Kidney (tissue), 14 donors: ENCODE results near the gene SCART1. TPM values are rescaled to one million over a fixed set of nuclear protein-coding genes. Genes with fewer than 3 reads are reported as not detected.
"Not testable (repeated sequence)": the region's sequence is repeated elsewhere in the genome, so short reads cannot be mapped to it uniquely, and the experiment has no call there.

Experiments used
- DNase-seq, 5 donors: peaks; one replicate each; pipeline ENCODE4 v3.0.0-alpha.2; 2013 to 2020
- FAIRE-seq: peaks from 2 replicates; lab custom pipeline; 2012; peaks lifted over from hg19 to GRCh38; lab: Jason Lieb, UNC
- H3K27ac ChIP-seq, 2 donors: one replicate each; pipeline ENCODE4 v1.7.0; 2013; ENCODE audit warnings: low read depth in 2 of 2, low read length in 2 of 2, inconsistent platforms in 1 of 2
- H3K27me3 ChIP-seq: one replicate; pipeline ENCODE4 v1.7.1; 2013; ENCODE audit warnings: low read length, inconsistent platforms; ENCODE audit not compliant: control insufficient read depth, insufficient read depth
- H3K36me3 ChIP-seq, 3 donors: one replicate each; pipeline versions ENCODE4 v1.7.0 to v1.7.1; 2013; ENCODE audit warnings: low read length in 3 of 3, control low read depth in 1 of 3, inconsistent platforms in 1 of 3; ENCODE audit not compliant: insufficient read depth in 3 of 3, control insufficient read depth in 2 of 3
- H3K4me1 ChIP-seq, 3 donors: one replicate each; pipeline versions ENCODE4 v1.7.0 to v1.7.1; 2013; ENCODE audit warnings: low read length in 3 of 3, inconsistent platforms in 1 of 3, low read depth in 1 of 3; ENCODE audit not compliant: control insufficient read depth in 2 of 3, insufficient read depth in 2 of 3
- H3K4me3 ChIP-seq, 3 donors: one replicate each; pipeline versions ENCODE4 v1.7.0 to v1.8.1; 2013; ENCODE audit warnings: low read length in 3 of 3, control low read depth in 1 of 3, inconsistent platforms in 1 of 3
- H3K9ac ChIP-seq, 3 donors: one replicate each; pipeline versions ENCODE4 v1.7.0 to v1.7.1; 2013; ENCODE audit warnings: low read length in 3 of 3, control low read depth in 1 of 3, inconsistent platforms in 1 of 3
- H3K9me3 ChIP-seq, 3 donors: one replicate each; pipeline versions ENCODE4 v1.7.0 to v1.7.1; 2013; ENCODE audit warnings: low read length in 3 of 3, control low read depth in 1 of 3, inconsistent platforms in 1 of 3; ENCODE audit not compliant: control insufficient read depth in 2 of 3, insufficient read depth in 1 of 3
- intact Hi-C: fragments of 100-400 bp; cut with DNase I; formaldehyde crosslinking; loops from one replicate; pipeline ENCODE4 v1.11.1; 2022
- polyA plus RNA-seq: library from polyadenylated mRNA; stranded (reverse); fragments of 350-450 nt; fragmentation: Illumina TruSeq; extraction: RNeasy Lipid Tissue Mini Kit (QIAGEN cat#74804); gene quantifications from one replicate; pipeline ENCODE4 v1.2.3, GENCODE V29; 2014; ENCODE audit warnings: low read depth, low replicate concordance; ENCODE audit not compliant: insufficient read depth
- total RNA-seq: library from RNA; stranded (reverse); fragmentation: NEBNext Ultra II Directional; extraction: Animal tissue kit (Norgen Biotek cat#: 25700); gene quantifications from one replicate; pipeline ENCODE4 v1.2.1, GENCODE V29; 2021
- TF ChIP-seq, protein P1 (sequence below): IDR thresholded peaks from 3 replicates; pipeline ENCODE4 v1.5.1; 2012; ENCODE audit warnings: mild to moderate bottlenecking, moderate library complexity, borderline replicate concordance; ENCODE audit not compliant: insufficient read depth; ENCODE audit errors: extremely low read depth
- donor health status: control.
- donor health status: control.
- donor health status: control.
- donor health status: control.
- donor health status: control.
- donor health status: DM: yes; HTN: yes; CAD: no.
- donor health status: Normal renal cell carcinoma (clear cell type).

The SCART1 gene
- total and polyA plus RNA-seq, 2 donors from 2014 or later: 0.37 to 3.9 TPM

DNA sequence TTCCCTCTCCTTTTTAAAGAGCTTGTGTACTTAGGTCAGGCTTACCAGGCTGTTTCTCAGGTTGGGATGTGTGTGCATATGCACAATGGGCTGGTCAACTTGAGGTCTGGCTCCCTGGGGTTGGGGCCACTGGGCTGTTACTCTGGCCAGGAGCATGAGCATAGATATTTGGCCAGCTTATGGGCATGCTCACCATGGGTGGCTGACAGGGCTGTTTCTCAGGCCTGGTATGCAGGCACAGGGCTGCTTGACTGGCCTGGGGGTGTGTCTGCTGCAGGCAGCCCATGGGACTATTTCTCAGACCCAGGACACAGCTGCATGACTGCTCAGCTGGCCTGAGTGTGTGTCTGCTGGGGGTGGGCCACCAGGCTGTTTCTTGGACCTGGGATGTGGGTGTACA lies 34.6 kb downstream of the SCART1 start:
- FAIRE-seq (no peak), DNase-seq (no peak)
- no peaks in the 10 kb centered on the region for H3K27me3 ChIP-seq
- H3K27ac ChIP-seq: no peak overlapping the region
- H3K4me1 ChIP-seq: no peaks in the 10 kb centered on the region
- TF ChIP-seq, protein P1, sequence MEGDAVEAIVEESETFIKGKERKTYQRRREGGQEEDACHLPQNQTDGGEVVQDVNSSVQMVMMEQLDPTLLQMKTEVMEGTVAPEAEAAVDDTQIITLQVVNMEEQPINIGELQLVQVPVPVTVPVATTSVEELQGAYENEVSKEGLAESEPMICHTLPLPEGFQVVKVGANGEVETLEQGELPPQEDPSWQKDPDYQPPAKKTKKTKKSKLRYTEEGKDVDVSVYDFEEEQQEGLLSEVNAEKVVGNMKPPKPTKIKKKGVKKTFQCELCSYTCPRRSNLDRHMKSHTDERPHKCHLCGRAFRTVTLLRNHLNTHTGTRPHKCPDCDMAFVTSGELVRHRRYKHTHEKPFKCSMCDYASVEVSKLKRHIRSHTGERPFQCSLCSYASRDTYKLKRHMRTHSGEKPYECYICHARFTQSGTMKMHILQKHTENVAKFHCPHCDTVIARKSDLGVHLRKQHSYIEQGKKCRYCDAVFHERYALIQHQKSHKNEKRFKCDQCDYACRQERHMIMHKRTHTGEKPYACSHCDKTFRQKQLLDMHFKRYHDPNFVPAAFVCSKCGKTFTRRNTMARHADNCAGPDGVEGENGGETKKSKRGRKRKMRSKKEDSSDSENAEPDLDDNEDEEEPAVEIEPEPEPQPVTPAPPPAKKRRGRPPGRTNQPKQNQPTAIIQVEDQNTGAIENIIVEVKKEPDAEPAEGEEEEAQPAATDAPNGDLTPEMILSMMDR: no peak
- no peak overlapping the region for H3K4me3 ChIP-seq
- no peak overlapping the region for H3K9ac ChIP-seq
- intact Hi-C loops: no loop called here
- no peaks in the 10 kb centered on the region for H3K36me3 ChIP-seq
- peaks cover 0 to 26% (median 0%) of the 10 kb centered on the region in 3 donors for H3K9me3 ChIP-seq

DNA sequence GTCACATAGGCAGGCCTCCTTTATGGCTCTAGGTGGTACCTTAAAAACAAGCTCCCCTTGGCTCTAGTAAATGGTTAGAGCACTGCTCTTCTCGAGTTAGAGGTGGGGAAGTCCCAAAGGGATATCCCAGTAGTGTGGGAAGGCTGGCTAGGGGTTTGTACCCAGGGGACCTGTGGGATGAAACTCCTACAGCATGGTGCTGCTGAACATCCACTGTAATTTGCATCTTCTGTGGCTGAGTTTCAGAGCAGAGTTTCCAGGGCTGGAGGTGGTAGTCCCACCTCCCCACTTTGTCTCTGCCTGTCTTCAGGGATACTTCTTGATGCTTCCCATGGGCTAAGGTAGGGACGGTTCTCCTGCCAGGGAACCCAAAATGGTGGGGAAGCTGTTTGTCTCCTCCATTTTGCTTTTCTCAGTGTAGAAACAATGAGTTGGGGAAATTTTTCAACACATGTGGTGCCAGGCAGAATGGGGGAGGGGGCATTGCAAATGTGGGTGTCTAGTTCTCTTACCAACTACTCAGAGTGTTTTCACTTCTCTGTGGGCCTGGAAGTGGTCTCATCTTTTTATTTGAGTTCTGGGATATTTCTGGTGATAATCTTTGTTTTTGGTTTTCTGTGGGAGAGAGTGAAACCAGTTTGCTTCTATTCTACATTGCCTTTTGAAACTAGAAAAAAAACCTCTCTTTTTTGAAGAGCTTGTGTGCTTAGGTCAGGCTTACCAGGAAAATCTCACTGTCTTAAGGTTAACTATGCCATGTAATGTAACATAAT lies 36.3 kb downstream of the SCART1 start:
- no peak for DNase-seq
- Histone ChIP-seq H3K9me3 (peaks cover 0 to 16% (median 0%) of the 10 kb centered on the region in 3 donors), H3K27me3 (no peaks in the 10 kb centered on the region), H3K9ac (no peak overlapping the region), H3K27ac (no peak overlapping the region), H3K36me3 (no peaks in the 10 kb centered on the region), H3K4me1 (no peaks in the 10 kb centered on the region), H3K4me3 (no peak overlapping the region)
- no peak for FAIRE-seq
- intact Hi-C loops: no loop called here
- TF ChIP-seq, protein P1: no peak

DNA sequence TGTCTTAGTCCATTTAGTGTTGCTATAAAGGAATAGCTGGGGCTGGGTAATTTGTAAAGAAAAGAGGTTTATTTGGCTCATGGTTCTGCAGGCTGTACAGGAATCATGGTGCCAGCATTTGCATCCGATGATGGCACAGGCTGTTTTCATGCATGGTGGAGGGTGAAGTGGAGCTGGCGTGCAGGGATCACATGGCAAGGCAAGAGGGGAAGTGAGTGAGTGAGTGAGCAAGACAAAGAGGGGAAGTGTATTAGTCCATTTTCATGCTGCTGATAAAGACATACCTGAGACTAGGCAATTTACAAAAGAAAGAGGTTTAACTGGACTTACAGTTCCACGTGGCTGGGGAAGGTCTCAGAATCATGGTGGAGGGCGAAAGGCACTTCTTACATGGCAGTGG lies 39.8 kb downstream of the SCART1 start:
- DNase-seq, intact Hi-C loops: not testable (repeated sequence)

DNA sequence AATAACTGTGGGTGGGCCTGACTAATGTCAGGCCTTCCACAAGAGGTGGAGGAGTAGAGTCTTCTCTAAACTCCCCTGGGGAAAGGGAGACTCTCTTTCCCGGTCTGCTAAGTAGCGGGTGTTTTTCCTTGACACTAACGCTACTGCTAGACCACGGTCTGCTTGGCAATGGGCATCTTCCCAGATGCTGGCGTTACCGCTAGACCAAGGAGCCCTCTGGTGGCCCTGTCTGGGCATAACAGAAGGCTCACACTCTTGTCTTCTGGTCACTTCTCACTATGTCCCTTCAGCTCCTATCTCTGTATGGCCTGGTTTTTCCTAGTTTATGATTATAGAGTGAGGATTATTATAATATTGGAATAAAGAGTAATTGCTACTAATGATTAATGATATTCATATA lies 43.6 kb downstream of the SCART1 start:
- H3K9ac ChIP-seq, intact Hi-C loops, H3K27ac ChIP-seq, H3K9me3 ChIP-seq, H3K27me3 ChIP-seq, H3K4me3 ChIP-seq, FAIRE-seq, DNase-seq, H3K36me3 ChIP-seq, H3K4me1 ChIP-seq: not testable (repeated sequence)

More for the DNA sequence above, 39.8 kb downstream of the SCART1 start:
- not testable (repeated sequence) for H3K27ac ChIP-seq, H3K9ac ChIP-seq, H3K36me3 ChIP-seq, H3K4me3 ChIP-seq, H3K27me3 ChIP-seq, H3K4me1 ChIP-seq, H3K9me3 ChIP-seq, FAIRE-seq

DNA sequence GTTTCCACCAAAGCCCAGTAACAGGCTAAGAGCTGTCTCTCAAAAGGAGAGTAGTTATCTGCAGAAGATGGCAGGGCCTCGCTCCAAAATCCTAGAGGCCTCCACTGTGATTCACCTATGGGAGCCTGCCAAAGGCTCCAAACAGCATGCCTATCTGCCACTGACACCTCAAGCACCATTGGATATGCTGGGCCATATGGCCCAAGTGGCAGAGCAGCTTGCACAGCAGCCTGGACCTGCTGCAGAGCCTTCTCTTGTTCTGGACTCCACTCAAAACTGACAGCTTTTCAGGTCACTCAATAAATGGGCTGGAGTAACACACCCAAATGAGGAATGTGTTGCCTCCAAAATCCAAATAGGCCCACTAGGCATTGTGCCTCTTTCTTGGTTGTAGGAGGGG lies 45.4 kb downstream of the SCART1 start:
- H3K27me3 ChIP-seq, H3K4me3 ChIP-seq, DNase-seq, FAIRE-seq, H3K9me3 ChIP-seq, H3K9ac ChIP-seq, H3K27ac ChIP-seq, H3K36me3 ChIP-seq, intact Hi-C loops, H3K4me1 ChIP-seq: not testable (repeated sequence)

DNA sequence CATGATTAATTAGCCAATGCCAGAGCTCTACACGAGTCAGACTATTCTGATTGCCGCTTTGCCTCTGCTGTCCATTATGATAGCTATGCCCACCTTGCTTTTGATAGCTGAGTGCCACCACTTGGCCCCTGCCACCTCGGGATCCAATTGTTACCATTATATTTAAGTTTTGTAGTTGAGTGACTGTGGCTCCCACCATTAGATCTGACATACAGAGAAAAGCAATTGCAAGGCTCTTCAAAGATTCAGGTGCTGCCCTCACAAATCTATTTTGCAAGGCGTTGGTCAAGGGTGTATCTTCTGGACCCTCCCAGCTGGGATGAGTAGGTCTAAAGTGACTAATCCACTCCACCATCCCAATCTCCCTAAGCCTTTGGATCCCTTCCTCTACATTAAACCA lies 47.2 kb downstream of the SCART1 start:
- H3K4me1 ChIP-seq, H3K27me3 ChIP-seq, H3K9me3 ChIP-seq, DNase-seq, H3K27ac ChIP-seq, FAIRE-seq, H3K9ac ChIP-seq, intact Hi-C loops, H3K4me3 ChIP-seq, H3K36me3 ChIP-seq: not testable (repeated sequence)
